OCI-LY3 (cell line): ENCODE measurements around the gene NECAB3.

Experiments
- CTCF ChIP-seq: fragments of 200-600, 300-600 bp; sonication (generic); IDR thresholded peaks from 2 replicates; pipeline ENCODE4 v1.5.1; 2014; ENCODE audit warnings: antibody characterized with exemption, low read length, low read depth
- EZH2phosphoT487 ChIP-seq: fragments of 200-600 bp; shearing (Covaris generic); IDR thresholded peaks from 2 replicates; pipeline ENCODE4 v1.6.1; 2018; ENCODE audit warnings: antibody characterized with exemption, mixed run types, low read depth

GRCh38 chr20:33681288-33681687 is 7.1 kb upstream of the NECAB3 start:
- TF ChIP-seq CTCF (no peak), EZH2phosphoT487 (no peak)
